Transverse colon (tissue), 3 donors: ENCODE measurements around the gene CACNA1S.

Source experiments
- POLR2A ChIP-seq: fragments of 450-650 bp; IDR thresholded peaks from one replicate; pipeline ENCODE4 v1.6.1; 2016; ENCODE audit warnings: antibody characterized with exemption, mild to moderate bottlenecking, moderate library complexity
- TF ChIP-seq, protein P1 (sequence below), 5 experiments: fragments of 200-600 bp in 3 of 5; fragments of 450-650 bp in 2 of 5; sonication (generic) in 3 of 5; IDR thresholded peaks; 1 replicate in 2 of 5; 2 replicates in 3 of 5; pipeline ENCODE4 v1.5.1; 2016 to 2017; ENCODE audit warnings: antibody characterized with exemption in 5 of 5, inconsistent platforms in 3 of 5, mild to moderate bottlenecking in 2 of 5, moderate library complexity in 1 of 5

DNA sequence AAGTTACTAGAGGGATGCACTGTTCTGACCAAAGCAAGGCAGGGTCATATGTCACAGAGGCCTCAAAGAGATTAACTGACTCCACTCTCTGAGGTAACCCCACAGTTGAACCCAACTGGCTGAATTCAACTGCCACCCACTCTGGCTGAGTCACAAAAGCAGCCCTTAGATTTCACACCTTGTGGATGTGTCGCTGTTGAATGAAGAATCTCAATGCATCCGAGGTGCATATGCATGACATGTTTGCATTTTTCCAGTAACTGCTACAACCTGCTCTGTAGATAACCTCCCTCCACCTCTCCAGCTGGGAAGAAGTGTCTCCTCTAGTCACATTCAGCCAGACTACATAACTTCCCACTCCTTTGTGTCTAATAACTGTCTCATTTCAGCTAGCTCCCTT, 60.8 kb downstream of the CACNA1S start:
- TF ChIP-seq, protein P1, sequence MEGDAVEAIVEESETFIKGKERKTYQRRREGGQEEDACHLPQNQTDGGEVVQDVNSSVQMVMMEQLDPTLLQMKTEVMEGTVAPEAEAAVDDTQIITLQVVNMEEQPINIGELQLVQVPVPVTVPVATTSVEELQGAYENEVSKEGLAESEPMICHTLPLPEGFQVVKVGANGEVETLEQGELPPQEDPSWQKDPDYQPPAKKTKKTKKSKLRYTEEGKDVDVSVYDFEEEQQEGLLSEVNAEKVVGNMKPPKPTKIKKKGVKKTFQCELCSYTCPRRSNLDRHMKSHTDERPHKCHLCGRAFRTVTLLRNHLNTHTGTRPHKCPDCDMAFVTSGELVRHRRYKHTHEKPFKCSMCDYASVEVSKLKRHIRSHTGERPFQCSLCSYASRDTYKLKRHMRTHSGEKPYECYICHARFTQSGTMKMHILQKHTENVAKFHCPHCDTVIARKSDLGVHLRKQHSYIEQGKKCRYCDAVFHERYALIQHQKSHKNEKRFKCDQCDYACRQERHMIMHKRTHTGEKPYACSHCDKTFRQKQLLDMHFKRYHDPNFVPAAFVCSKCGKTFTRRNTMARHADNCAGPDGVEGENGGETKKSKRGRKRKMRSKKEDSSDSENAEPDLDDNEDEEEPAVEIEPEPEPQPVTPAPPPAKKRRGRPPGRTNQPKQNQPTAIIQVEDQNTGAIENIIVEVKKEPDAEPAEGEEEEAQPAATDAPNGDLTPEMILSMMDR (IDR thresholded peaks at IDR 0.05), result no peak
- TF ChIP-seq POLR2A, result no peak
